H1 (cell line): ENCODE results near the gene MAN1C1. TPM values are rescaled to one million over a fixed set of nuclear protein-coding genes. Genes with fewer than 3 reads are reported as not detected.

Experiments used
- E2F6 ChIP-seq: IDR thresholded peaks from 2 replicates; pipeline ENCODE4 v1.6.1; 2012; ENCODE audit warnings: inconsistent platforms
- HDAC6 ChIP-seq: IDR thresholded peaks from one replicate; pipeline ENCODE4 v1.7.1; 2012; ENCODE audit warnings: low read depth, mild to moderate bottlenecking, inconsistent platforms, low read length, moderate library complexity
- polyA plus RNA-seq, 7 experiments: library from polyadenylated mRNA; depleted of rRNA in 3 of 7; stranded (reverse) in 5 of 7; unstranded in 2 of 7; fragments of >200 nt in 5 of 7; fragments of 200-250 nt in 2 of 7; gene quantifications; 1 replicate in 5 of 7; 2 replicates in 1 of 7; 4 replicates in 1 of 7; pipeline versions ENCODE4 v1.2.1 to v1.2.3, GENCODE V29; 2011 to 2013; ENCODE audit warnings: missing spikeins in 2 of 7, mixed read lengths in 2 of 7
- total RNA-seq: library from RNA; stranded (reverse); fragmentation: NEBNext Ultra II Directional; extraction: Animal tissue kit (Norgen Biotek cat#: 25700); gene quantifications from 2 replicates; pipeline ENCODE4 v1.2.1, GENCODE V29; 2021

MAN1C1 gene
- total and polyA plus RNA-seq, 2 of the 8 experiments (the other 6 are each of a cell fraction or from before 2014, with no cell fraction given): 7.8 to 15.2 TPM

- TF ChIP-seq E2F6 (no peak), HDAC6 (no peak)
These were observed 148.7 kb downstream of the MAN1C1 start (continued) for GRCh38 chr1:25765136-25765922.
